ENCODE data around the gene IER5L.
"Not testable (repeated sequence)": the region's sequence is repeated elsewhere in the genome, so short reads cannot be mapped to it uniquely, and the experiment has no call there.

Gene IER5L

DNA sequence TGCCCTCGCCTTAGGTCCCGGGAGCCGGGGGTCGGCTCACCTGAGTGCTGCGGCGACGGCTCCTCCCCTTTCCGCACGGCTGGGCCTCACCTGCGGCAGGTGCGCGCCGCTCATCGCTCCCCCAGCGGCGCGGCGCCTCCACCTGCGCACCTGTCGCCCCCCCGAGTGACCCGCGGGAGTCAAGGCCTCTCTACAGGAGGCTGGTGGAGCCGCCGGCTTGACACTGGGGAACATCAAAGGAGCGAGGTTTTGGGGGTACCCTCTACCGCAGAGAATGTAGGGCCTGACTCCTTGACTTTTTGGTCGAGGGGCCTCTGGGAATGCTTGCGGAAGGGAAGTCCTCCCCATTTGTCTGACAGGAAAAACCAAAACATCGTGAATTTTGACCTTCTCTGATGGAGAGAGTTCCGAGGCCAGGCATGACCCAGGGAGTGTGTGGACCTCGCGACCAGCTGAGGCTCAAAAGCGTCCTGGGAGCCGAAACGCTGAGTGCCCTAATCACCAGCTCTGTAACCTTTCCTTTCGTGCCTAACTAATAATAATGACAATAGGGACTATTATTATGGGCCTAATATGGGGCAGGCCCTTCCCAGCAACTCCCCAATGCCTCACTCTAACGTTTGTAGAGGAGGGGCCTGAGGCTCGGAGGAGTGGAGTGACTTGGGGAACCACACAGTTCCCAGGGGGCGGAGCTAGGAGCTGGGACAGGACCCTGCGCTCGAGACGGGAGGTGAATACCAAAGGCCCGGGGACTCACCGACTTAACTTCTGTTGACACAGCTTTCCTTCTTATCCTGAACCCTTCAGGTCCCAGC is 714 bp upstream of the IER5L start:
- no peak for DNase-seq

DNA sequence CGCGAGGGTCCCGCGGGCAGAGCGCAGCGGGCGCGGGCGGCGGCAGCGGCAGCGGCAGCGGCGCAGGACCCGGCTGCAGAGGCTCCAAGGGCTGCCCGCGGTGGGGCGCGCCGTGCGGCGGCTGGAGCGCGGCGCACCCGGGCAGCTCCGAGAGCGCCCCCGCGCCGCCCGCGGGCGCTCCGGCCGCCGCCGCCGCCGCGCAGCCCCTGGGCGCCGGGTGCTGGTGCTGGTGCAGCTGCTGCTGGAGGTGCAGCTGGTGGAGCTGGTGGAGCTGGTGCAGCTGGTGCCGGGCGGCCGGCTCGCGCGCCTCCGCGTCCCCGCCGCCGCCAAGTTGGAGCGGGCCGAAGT is 644 bp downstream of the IER5L start:
- peak in 1 of 2 donors; percentile 48 for DNase-seq

DNA sequence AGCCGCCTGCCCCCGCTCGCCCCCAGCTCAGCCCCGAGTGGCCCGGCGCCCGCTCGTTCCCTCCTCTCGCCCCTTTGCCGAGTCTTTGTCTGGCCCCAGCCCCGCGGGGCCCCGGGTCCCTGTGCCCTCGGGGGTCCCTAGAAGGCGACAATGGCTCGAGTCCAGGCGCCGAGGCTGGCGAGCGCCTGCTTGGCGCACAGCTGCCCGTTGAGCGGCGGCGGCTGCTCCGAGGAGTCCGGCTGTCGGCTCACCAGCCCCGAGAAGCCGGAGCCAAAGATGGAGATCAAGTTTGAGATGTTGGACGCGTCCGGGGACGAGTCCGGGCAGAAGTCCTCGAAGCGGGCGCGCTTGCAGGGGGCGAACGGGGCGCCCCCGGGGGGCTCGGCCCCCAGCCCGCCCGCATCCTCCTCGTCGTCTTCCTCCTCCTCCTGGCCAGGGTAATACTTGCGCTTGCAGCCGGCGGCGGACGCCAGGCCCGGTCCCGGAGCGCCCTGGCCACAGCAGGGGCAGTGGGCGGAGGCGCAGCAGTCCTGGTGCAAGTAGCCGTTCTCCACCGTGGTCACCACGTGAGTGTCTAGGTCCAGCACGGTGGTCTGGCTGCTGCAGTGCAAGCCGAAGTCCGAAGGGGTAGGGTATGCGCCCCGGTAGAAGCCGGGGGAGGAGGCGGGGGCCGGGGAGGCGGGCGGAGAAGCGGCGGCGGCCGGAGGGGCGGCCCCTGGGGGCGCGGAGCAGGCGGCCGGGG is 1.2 kb downstream of the IER5L start:
- DNase-seq, result peak; percentile 33 to 77

DNA sequence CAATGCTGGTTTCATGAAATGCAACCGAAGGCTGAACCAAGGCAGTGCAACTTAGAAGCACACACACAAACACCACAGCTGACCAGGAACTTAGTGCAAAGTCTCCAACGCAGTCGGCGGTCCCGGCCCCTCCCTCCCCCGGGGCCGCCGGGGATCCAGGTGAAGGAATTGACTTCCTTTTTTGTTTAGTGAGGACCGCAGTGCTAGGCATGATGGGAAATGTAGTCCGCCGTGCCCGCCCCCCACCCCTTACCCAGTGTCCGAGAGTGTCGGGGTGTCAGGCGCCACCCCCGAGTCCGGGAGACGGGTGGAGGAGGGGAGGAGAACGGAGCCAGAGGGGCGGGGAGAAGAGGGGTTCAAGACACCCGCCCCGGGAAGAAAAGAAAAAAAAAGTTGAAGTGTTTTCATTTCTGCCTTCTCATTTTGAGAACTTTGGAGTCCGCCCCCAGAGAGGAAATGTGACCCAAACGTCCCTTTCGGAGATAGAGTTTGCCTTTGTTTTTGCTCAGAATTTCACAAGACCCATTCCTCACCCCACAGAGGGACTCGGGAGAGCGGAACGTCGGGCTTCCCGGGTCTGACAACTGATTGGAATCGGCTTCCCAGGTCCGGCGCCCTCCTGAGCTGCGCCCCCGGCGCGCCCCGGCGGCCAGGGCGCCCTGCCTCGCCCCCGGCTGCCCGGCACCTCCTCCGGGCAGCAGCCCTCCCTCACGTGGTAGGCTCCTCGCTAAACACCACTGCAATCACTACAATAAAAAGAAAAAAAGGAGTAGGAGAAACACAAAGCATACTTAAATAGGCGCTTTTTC is 2.0 kb downstream of the IER5L start:
- DNase-seq, result peak; percentile 95 to 97

DNA sequence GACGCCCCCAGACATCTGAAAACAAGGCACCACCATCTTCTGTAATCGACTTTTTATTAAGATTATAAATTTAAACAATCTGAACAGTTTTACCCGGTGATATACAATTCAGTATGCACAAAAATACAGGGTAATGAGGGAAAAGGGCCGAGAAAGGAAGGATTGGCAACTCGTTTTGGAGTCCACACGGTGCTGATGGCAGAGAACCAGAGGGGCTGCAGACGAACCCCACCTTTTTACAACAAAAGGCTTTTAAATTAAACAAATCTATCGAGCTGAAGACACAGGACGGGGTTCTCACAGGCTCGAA is 2.6 kb downstream of the IER5L start:
- DNase-seq, result no peak

DNA sequence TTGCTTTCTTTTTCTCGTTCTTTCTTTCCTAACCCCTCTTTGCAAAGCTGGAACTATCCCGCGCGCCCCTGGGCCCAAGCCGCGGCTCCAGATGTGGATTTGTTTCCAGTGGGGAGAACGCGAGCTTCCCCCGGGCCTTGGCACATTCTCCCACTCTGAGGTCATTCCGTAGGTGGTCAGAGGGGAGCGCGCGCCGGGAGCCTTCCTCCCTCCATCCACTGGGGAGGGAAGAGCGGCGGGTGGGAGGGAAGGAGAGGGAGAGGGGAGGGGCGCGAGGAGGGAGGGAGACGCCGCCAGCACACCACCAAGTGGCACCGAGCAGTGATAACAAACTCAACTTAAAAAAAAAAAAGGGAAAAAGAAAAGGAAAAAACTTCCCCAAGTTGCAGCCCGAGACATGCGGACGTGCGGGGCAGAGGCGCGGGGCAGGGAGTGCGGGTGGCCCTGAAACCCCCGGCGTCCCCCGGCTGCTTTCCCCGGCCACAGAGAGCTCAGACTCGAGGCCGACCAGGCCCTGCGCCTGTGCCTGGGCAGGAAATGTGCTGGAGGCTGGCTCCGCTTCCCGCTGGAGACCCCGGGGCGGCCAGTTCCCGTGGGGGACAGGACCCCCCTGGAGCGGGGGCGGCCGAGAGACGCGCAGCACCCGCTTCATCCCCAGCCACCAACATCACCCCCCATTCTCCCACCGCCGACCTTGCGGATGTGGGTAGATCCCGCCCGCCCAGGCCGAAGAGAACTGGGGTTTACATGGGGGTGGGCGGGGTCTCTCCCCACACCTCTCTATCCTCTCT is 3.1 kb downstream of the IER5L start:
- peak; percentile 38 to 65 for DNase-seq

DNA sequence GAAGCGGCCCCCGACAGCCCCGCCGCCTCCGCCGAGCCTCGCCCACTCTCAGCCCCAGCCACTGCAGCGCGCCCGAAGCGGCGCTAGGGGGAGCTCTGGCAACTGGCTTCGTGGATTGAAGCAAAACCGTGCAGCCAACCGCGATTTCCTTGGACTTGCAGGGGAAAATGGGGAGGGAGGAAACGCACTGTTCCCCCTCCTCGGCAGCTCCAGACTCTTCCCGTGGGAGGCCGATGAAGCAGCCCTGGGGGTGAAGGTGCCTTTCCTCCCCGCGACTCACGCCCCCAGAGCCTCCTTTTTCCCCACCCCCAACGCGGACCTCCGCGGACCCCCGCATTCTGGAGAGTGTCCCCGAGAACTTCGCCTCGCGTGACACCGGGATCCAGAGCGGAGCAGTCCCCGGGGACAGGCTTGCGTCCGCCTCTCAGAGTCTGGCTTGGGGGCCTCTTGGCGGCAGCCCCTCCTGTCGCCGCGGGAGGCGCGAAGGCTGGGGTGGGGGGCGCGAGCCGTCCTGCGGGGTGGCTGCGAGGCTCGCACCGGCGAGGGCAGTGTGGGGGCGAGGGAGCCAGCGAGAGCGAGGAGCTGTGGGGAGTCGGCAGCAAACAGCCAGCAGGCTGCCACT is 3.8 kb downstream of the IER5L start:
- peak; percentile 82 to 89 for DNase-seq

DNA sequence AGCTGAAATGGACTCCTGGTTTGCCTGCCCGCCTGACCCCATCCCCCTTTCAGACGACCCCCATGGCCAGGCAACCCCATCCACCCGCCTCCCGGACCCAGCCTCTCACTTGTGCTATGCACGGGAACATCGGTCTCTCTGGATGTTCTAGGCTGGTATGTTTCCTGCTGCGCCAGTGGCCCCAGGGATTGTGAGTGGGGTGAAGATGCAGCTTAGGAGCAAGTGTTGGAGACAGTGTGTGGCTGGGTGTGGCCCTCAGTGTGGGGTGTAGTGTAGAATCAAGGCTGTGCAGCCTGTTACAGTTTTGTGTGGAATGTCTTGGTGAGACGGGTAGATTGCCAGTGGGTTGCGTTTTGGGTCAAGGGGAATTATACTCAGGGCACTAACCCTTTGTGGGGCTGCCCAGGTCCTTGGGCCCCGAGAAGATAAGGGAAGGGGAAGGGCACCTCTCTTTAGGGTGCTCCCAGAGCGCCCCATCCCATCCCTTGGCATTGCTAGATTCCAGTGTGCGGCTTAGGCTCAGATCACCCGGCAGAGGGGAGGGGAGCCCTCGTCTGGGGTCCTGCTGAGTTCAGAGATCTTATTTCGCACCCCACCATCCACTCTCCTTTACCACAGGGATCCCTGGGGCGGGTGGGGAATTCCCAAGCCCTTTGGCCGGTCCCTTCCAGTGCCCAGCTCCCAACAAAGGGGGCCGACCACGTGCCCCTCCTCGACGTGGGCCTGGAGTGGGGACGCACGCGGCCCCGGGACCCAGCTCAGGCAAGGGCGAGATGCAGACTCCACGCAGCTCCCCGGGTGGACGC is 4.6 kb downstream of the IER5L start:
- no peak for DNase-seq

DNA sequence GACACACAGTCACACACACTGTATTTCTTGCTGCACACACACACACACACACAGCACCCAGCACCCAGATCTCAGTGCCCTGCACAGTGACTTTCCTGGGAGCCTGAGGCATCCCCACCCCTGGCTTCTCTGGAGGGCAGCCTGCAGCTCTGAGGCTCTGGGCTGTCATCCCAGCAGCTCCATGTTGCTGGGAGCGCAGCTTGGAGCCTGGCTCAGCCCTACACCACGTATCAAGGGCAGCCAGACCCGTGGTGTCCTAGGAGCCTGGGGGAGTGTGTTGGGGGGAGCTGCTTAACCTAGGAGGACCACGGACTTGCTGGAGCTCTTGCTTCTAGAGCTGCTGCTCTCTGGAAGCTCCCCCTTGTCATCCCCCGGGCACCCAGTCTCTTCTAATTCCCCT is 5.2 kb downstream of the IER5L start:
- no peak for DNase-seq

DNA sequence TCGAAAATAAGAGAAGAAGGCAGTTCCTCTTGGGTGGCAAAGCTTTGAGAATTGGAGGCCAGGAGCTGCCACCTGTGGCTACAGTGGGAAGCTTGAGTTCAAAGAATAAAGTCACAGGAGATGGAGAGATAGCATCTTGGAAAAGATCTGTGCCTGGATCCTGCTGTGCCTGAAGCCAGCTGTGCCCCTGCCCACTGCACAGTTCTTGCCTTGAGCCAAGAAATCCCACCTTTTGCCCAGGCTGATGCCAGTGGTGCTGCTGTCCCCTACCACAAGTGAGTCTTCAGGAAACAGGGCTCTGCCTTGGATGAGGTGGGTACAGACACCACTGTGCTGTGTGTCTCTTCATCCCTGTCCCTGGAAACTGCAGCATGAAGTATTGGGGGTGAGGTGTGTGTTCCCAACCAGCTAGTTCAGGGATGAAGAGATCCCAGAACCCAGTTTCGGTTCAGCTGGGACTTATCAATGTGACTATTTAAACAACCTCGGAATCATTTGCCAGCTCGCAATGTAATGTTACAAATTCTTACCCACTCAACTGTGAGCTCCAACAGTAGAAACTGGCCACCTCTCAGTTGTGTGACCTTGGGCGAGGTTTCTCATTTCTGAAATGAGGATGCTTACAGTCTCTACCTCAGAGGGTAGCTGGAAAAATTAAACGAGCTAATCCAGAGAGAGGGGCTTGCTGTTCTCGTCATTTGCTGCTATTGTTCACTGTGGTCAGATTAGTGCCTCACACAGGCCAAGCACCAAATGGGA is 5.9 kb downstream of the IER5L start:
- no peak for DNase-seq

DNA sequence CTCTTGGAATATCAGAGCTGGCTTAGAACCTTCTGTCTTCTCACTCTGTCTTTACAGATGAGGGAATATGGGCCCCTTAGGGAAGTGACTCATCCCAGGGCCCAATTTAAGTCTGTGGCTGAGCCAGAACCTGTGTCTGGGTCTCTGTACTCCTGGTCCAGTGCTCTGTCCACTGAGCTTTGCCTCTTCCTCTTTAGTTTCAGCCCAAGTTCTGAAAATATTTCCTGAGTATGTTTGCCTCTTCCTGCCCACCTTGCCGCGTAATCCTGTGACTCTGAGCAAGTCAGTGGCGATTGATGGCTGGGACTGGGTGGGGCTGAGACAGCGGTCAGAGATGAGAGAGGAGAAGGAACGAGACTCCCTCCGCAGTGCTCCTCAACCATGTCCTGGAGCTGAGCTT is 7.8 kb downstream of the IER5L start:
- DNase-seq, result peak in 1 of 2 donors; percentile 26

DNA sequence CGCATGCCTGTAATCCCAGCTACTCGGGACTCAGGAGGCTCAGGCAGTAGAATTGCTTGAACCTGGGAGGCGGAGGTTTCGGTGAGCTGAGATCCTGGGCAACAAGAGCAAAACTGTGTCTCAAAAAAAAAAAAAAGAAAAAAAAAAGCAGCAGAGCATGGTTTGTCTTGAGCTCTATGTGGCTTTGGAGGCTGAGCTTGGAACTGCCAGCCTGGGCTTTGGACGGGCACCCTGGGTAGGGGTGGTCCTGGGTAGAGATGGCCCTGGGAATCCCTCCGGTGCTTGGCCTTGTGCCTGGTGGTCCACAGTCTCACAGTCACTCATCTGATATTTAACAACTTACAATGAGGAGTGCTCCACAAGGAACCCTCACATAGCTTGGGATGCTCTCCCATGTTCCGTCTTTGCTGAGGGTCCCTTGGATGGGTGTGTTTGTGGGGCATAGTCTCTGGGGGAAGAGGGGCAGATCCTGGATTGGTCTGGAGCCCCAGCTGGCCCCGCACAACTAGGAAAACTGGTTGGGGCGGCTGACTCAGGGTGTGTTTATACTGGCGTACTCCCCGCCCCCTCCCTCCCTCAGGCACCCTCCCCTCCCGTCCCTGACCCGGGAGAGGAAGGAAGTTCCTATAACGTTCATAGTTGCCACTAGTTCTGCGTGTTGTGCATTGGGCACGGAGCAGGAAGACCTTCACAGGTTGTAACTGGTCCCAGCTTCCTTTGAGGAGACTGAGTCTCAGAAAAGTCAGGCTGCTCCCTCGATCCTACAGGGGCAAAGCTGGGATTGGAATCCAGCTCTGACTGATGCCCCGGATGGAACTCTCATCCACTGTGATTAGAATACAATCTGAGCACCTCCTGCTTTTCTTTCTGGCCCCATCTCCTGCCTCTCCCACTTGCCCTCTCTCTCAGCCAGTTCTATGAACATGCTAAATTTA is 11.2 kb downstream of the IER5L start:
- peak; percentile 63 to 72 for DNase-seq

DNA sequence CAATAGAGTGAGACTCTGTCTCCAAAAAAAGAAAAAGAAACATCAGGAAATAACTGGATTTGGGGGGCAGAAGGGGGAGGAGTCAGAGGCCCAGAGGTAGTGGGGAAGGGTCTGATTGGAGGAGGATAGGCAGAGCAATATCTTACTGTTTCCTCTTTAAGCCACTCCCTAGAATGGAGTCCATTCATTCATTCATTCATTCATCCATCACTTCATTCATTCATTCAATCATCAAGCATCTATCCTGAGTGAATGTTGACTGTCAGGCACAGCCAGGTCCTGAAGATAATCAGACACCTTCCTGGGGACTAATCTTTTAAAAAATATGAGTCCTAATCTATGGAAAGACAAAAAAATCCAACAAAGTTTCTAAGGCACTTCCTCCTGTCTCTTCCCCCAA is 12.9 kb downstream of the IER5L start:
- DNase-seq, result no peak

DNA sequence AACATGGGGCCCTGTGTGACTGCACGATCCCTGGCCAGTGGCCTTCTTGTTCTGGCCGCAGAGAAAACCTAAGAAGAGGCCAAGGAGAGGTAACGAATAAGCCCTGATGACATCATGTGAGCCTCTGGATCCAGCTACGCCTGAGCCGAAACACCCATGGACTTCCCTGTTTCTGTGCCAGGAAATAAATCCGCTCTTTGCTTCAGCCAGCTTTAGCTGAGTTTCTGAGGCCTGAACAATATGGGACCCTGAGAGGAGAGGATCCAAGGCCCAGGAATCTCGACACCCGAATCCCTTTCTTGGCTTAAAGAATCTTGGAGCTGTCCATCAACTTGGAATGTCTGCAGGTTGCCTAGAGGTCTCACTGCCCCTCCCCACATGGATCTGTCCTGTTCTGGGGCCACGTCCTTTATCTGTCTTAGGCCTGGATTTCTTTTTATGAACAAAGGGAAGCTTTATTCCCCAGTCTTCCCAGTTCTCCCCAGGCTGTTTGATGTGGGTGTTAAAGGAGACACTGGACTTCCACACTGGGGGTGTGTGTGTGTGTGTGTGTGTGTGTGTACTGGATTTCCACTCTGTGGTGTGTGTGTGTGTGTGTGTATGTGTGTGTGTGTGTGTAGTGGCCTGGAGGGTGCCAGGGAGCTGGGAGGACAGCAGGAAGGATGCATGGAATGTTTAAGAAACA is 13.7 kb downstream of the IER5L start:
- peak; percentile 34 to 54 for DNase-seq

DNA sequence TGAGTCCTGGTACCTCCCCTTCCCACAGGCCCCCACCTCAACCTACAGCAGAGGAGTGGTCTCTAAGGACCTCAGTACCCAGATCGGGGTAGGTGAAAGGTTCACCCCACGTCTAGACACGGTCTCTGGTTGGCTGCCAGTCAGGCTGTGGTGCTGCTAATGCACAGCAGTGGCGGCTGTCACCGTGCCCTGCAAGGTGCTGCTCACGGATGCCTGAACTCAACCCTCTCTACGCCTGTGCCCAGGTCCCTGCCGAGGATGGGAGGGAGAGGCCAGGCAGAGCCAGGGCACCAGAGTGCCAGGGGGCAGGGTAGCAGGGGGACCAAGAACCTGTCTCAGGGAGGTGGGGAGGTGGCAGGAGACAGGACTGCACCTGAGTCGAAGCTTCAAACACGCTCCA is 14.3 kb downstream of the IER5L start:
- no peak for DNase-seq

DNA sequence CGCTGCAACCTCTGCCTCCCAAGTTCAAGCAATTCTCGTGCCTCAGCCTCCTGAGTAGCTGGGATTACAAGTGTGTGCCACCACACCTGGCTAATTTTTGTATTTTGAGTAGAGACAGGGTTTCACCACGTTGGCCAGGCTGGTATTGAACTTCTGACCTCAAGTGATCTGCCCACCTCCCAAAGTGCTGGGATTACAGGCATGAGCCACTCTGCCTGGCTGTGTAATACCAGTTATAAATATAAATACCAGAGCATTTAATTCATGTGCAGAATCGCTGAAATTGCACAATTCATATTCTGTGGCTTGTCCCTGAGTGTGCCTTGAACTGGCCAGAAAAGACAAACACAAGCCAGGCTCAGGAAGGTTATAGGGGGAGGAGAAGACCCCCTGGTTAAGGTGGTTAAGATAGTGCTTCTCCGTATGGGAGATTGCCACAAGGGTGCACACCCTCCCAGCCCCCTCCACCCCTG is 14.8 kb downstream of the IER5L start:
- not testable (repeated sequence) for DNase-seq

DNA sequence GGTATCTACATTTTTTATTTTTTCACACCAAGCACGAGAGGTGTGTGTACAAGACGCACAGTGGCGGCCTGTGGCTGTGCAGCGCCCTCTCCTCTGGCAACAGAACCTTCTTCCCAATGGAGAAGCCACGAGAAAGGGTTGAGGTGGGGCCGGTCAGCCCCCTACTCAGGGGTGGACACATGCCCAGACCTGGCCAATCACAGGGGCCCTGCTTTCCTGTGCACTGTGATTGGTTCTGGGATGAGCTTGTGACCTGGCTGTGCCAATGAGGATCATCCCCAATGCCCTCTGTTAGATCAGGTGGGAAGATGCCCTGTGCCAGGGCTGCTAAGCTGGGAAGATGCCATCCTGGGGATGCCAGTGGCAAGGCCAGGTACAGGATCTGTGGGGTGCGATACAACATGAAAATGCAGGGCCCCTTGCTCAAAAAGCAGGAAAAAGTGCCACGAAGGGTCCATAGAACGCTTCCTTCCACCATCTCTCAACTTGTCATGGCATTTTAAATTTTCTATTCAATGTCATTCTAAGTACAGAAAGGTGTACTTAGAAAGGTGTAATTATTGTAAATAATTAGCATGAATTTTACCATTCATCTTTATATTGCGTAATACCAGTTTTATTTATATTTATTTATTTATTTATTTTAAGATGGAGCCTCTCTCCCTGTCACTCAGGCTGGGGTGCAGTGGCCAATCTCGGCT is 15.4 kb downstream of the IER5L start:
- DNase-seq, result no peak

DNA sequence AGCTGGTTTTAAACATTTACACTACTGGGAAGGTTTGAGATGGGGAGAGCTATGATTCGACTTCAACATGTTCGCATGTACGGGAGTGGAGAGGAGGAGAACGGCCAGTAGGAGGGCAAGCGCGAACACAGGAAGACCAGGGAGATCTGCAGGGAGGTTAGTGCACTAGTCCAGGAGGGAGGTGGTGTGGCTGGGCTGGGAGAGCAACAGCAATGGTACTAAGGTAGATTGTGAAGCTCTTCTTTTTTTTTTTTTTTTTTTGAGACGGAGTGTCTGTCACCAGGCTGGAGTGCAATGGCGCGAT is 16.6 kb downstream of the IER5L start:
- no peak for DNase-seq
